ENCODE measurements around the gene AURKAIP1. TPM values are rescaled to one million over a fixed set of nuclear protein-coding genes. Genes with fewer than 3 reads are reported as not detected.

The AURKAIP1 gene
- total and polyA plus RNA-seq, 3 donors from 2014 or later: 224 to 328 (median 313) TPM

DNA sequence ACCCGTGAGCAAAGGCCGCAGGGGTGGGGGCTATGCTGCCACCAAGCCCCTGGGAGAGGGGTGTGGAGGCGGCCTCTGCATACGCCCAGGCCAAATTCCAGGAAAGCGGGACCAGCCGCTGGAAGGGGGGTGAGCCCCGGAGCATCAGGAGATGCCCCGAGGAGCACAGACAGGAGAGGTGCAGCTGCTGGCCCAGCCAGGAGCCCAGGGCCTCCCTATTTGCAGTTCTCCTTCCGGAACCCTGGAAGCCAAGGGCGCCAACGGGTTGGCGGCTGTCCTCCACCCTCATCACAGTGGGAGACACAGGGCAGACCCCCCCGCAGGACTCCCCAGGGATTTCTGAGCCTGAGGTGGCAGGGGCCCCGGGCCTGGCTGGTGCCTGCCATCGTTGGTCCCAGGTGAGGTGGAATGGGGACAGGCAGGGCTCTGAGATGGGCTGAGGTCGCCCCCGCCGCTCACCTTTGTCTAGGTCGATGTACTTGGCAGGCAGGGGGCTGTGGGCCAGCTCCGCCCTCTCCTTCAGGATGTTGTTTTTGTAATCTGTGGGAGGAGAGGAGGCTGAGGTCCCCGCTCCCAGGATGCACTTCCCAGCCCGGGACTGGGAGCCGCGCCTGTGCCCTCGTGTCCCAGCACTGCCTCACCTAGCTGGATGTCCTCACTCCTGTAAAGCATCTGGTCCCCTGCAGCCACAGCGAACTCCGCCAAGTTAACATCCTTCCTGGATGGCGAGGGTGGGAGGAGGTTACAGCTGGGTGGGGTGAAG is 21.4 kb downstream of the AURKAIP1 start:
- no peak overlapping the region for H3K4me3 ChIP-seq
- 32 to 45% methylated on average over 6 to 28 of the region's 28 CpGs for WGBS, 2 donors
- no peaks in the 10 kb centered on the region for H3K9me3 ChIP-seq
- no peak for DNase-seq
- H3K4me1 ChIP-seq: peaks cover 37% of the 10 kb centered on the region
- intact Hi-C loops (cut with DNase I; ENCODE audit: low total_unique reads): no loop called here
- TF ChIP-seq, protein P1, sequence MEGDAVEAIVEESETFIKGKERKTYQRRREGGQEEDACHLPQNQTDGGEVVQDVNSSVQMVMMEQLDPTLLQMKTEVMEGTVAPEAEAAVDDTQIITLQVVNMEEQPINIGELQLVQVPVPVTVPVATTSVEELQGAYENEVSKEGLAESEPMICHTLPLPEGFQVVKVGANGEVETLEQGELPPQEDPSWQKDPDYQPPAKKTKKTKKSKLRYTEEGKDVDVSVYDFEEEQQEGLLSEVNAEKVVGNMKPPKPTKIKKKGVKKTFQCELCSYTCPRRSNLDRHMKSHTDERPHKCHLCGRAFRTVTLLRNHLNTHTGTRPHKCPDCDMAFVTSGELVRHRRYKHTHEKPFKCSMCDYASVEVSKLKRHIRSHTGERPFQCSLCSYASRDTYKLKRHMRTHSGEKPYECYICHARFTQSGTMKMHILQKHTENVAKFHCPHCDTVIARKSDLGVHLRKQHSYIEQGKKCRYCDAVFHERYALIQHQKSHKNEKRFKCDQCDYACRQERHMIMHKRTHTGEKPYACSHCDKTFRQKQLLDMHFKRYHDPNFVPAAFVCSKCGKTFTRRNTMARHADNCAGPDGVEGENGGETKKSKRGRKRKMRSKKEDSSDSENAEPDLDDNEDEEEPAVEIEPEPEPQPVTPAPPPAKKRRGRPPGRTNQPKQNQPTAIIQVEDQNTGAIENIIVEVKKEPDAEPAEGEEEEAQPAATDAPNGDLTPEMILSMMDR (IDR thresholded peaks at IDR 0.05): no peak
- TF ChIP-seq POLR2A (IDR thresholded peaks at IDR 0.05): no peak
- peak overlapping the region in 1 of 2 donors; percentile 43 for H3K27ac ChIP-seq
- no peaks in the 10 kb centered on the region for H3K27me3 ChIP-seq
- H3K36me3 ChIP-seq (ENCODE audit: low read depth, missing control alignments): no peaks in the 10 kb centered on the region

DNA sequence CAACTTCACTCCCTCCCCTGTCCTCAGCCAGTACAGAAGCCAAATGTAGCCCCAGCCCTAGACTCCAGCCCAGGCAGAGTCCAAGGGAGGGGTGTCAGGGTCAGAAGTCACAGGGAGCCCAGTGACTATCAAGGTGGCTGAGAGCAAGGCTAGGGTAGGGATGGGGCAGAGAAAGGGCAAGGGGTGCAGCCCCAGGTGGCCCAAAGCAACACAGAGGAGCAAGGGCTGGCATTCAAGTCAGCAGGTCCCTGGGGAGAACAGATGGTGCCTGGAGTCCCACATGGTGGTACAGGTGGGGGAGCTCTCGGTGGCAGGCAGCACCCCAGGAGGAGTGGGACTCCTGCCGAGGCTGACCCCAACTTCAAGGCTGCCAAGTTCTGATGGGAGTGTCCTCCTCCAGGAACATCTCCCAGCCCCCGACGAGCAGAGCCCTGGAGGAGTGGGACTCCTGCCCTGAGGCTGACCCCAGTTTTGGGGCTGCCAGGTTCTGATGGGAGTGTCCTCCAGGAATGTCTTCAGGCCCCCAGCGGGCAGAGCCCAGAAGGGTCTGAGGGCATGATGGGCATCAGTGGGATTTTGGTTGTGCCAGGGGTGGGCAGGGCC is 22.1 kb downstream of the AURKAIP1 start:
- intact Hi-C loops (cut with DNase I; ENCODE audit: low total_unique reads): no loop called here
- 16 to 39% methylated on average over 3 to 5 of the region's 5 CpGs for WGBS, 2 donors
- H3K27me3 ChIP-seq: no peaks in the 10 kb centered on the region

GRCh38 chr1:1351511-1352427 is 23.2 kb downstream of the AURKAIP1 start:
- H3K9me3 ChIP-seq: no peaks in the 10 kb centered on the region
- no peaks in the 10 kb centered on the region for H3K36me3 ChIP-seq (ENCODE audit: low read depth, missing control alignments)
- TF ChIP-seq POLR2A (IDR thresholded peaks at IDR 0.05): no peak
- TF ChIP-seq, protein P1 (IDR thresholded peaks at IDR 0.05): no peak
- H3K27ac ChIP-seq: peak overlapping the region; percentile 25 to 71
- H3K4me1 ChIP-seq: peaks cover 50% of the 10 kb centered on the region
- H3K4me3 ChIP-seq: no peak overlapping the region
- intact Hi-C loops (cut with DNase I; ENCODE audit: low total_unique reads): no loop called here
- peak; percentile 74 for DNase-seq
- H3K27me3 ChIP-seq: no peaks in the 10 kb centered on the region
- WGBS, 2 donors: 39 to 68% methylated on average over 9 to 29 of the region's 29 CpGs

More for the DNA sequence above, 22.1 kb downstream of the AURKAIP1 start:
- DNase-seq: no peak
- no peak overlapping the region for H3K4me3 ChIP-seq
- H3K27ac ChIP-seq: no peak overlapping the region
- no peaks in the 10 kb centered on the region for H3K9me3 ChIP-seq
- peaks cover 39% of the 10 kb centered on the region for H3K4me1 ChIP-seq
- no peaks in the 10 kb centered on the region for H3K36me3 ChIP-seq (ENCODE audit: low read depth, missing control alignments)
- TF ChIP-seq, protein P1 (IDR thresholded peaks at IDR 0.05): no peak
- no peak for TF ChIP-seq POLR2A (IDR thresholded peaks at IDR 0.05)

DNA sequence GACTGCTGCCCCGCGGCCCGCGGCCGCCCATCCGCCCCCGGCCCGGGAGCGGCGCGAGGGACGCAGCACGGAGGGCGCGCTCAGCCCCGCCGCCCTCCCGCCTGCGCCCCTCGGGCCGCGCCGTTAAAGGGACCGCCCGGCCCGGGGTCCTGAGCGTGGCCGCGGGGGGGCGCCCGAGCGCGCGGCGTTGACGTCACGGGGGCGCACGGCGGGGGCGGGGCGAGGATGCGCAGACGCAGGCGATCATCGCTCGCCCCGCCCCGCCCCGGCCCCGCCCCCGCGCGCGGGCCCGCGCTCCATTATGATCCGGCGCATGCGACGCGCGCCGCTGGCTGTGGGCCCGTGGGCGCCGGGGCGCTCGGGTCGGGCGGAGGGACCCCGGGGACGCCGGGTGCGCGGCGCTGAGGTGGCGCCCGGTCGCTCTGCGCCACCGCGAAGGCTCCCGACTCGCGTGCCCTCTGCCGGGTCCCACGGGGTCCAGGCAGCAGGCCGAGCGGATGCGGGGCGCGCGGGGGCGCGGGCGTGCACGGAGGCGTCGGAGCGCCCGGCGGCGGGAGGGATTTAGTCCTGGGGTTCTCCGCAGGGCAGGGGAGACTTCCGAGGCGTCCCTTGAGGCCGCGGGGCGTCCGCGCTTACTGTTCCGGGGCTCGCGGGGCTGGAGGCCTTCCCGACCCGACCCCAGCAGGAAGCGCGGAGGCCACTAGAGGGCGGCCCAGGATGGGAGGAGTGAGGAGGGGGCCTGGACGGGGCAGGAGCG is 25.6 kb downstream of the AURKAIP1 start, which contains the start of gene DVL1:
Gene DVL1 (minus strand): TSS at position 163 of the 757 bp plus-strand sequence. CDS start 353 bp downstream, outside the sequence.
- Histone ChIP-seq H3K4me1 (peaks cover 64% of the 10 kb centered on the region), H3K9me3 (no peaks in the 10 kb centered on the region), H3K4me3 (peak within 1 kb of the TSS; percentile 67 to 75), H3K27ac (peak within 1 kb of the TSS; percentile 66 to 90), H3K27me3 (no peaks in the 10 kb centered on the region), H3K36me3 (ENCODE audit: low read depth, missing control alignments) (no peaks in the 10 kb centered on the region)
- intact Hi-C loops (cut with DNase I; ENCODE audit: low total_unique reads): no loop called here
- TF ChIP-seq POLR2A (IDR thresholded peaks at IDR 0.05): no peak
- TF ChIP-seq, protein P1 (IDR thresholded peaks at IDR 0.05): peak; percentile 37 to 52 (median 44)
- DNase-seq: peak; percentile 60
- WGBS, 2 donors: 1% methylated on average over 34 of the region's 122 CpGs; no CpG with 5 or more reads in 1 of the 2 donors

Measured in testis (tissue), 3 donors.